HG02884 (cell line): ENCODE results near the gene PPT2.
"Not testable (repeated sequence)": the region's sequence is repeated elsewhere in the genome, so short reads cannot be mapped to it uniquely, and the experiment has no call there.

Experiments
- ATAC-seq: cut with Tn5 transposase; IDR thresholded peaks from one replicate; pipeline ENCODE4 v1.9.1; 2021; ENCODE audit warnings: mild to moderate bottlenecking, moderate library complexity; ENCODE audit not compliant: unreplicated experiment

PPT2 gene

GRCh38 chr6:32175711-32176475 is 22.0 kb downstream of the PPT2 start, which contains the start of gene AGPAT1:
TSS of gene AGPAT1 (minus strand) at chr6:32176084. CDS start at chr6:32171496, 4,588 bp downstream.
- ATAC-seq, result no peak

DNA sequence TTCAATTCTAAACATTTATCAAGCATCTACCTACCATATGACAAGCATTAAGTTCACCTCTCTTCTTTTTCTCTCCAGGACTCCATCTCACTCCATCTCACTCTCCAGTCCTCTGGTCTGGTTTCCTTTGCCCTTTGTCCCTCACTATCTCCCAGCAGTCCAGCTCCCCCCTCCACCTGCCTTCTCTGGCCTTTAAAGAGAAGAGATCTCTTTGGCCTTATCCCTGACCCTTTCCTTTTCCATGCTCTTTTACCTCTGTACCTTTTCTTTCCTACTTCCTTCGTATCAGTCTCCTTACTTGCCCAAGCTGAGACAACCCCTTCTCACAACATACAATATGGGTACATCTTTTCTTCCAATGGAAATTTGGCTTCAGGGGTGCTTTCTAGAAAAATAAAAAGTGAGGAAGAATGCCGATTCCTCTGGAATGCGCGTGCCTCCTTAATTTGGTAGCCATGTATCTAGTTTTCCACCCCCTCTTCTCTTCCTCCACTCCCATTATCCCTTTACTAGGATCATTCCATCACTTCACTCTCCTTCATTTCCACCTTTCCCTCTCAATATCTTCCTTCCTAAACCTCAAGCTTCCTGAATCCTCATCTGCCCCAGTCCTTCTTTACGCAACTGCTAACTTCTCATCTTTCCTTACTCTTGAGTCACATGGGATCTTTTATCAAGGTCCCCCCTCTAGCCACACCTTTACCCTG is 22.7 kb downstream of the PPT2 start:
- ATAC-seq, result no peak

DNA sequence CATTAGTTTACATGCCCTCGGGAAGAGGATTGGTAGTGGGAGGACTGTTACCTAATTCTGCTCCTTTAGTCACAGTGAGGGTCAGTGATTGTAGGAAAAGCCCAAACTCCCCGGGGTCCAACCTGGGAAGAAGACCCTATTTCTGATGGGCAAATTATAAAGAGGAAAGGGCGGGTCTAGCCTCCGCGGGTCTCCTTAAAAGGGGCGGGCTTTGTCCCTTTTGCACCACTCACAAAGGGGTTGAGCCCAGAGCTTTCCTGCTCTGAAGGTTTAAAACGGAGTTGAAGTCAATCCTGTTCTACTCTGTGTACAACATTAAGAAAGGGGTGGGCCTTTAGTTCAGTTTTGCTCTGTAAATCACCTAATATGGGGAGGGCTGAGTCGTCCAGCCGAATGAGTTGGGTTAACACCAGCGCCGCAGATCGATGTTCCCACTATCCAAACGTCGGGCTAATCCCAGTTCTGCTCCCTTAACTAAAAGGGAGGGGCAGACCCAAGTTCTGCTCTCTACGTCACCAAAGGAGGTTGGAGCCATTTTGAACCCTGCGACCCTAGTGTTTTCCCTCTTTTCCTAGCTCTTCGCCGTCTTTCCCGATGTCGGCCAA is 23.3 kb downstream of the PPT2 start:
- ATAC-seq, result no peak

GRCh38 chr6:32177788-32178546 is 24.0 kb downstream of the PPT2 start, which contains the start of gene RNF5:
TSS of gene RNF5 (plus strand) at chr6:32178405. CDS start at chr6:32178512, 107 bp downstream.
- ATAC-seq, result peak; percentile 72

DNA sequence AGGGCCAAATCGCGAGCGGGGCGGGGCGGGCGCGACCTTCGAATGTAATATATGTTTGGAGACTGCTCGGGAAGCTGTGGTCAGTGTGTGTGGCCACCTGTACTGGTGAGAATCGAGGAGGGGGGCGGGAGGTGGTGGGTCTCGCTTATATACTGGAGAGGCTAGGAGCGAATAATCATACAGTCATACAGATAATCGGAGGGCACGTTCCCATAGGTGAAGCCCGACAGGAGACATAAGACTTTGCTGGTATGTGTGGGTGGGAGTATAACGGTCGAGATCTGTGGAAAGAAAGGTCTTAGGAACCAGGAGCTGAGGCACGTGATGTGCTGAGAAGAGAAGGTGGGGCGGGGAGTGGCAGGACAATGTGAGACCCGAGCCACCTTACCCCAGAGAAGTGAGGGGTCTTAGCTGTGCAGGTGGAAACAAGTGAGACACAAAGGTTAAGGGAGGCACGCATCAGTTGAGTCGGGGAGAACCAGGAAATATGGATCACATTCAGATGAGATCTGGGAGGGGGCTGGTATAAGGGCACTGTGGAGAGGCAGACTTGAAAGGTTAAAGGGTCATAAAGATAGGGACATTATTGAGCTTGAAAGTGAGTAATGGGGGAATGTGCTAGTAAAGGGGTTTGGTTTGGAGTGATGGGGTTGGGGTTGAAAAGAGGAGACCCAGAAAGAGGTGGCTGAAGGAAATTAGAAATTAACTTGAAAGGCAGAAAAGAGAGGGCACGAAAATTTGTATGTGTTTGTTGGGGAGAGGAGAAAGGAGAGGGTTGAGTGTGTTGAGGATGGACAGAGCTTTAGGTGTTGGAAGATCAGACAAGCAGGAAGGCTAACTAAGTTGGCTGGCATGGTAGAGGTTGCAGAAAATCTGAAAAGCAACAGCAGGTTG is 24.9 kb downstream of the PPT2 start:
- ATAC-seq, result no peak

- no peak for ATAC-seq
Measured at GRCh38 chr6:32179766-32180405, 25.9 kb downstream of the PPT2 start.

GRCh38 chr6:32181148-32181702 is 27.3 kb downstream of the PPT2 start:
- no peak for ATAC-seq

DNA sequence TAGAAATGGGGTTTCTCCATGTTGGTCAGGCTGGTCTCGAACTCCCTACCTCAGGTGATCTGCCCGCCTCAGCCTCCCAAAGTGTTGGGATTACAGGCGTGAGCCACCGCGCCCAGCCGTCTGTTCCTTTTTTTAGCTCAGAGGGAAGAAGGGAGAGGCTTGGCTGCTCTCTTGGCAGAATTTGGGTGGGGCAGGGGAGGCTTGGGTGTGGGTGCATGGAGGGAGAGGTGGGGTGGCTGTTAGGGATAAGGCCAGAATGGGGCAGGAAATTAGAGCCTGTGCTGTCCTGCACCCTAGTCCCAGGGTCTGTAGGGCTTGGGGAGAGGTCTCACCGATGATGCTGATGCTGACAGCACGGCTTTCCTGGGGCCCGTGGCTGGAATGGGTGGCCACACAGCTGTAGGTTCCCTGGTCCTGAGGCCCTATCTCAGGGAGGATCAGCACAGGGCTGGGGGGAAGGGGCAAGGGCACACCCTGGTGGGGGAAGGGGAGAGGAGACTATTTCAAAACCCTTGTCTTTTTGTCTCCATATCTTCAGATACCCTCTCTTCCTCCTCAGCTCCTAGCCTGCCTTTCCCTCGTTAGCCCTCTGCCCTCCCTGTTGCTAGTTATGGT is 28.1 kb downstream of the PPT2 start:
- no peak for ATAC-seq

DNA sequence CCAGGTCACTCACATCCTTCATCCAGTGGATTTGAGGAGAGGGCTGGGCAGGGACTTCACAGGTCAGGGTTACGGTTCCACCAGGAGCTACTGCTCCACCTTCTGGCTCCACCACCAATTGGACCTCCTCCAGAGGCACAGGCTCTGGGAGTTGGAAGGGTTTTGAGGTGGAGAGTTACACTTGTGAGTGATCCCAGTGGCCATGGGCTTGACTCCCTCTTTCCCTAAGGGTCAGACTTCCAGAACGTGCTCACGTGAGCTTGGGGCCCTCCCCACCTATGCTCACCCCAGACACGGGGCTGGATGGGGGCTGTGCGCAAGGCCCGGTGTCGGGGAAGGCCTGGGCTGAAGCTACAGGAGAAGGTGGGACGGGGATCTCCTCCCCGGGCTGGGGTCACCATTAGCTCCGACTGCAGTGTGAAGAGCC is 28.6 kb downstream of the PPT2 start:
- no peak for ATAC-seq

- no peak for ATAC-seq
Measured at GRCh38 chr6:32183030-32183429, 29.1 kb downstream of the PPT2 start.

DNA sequence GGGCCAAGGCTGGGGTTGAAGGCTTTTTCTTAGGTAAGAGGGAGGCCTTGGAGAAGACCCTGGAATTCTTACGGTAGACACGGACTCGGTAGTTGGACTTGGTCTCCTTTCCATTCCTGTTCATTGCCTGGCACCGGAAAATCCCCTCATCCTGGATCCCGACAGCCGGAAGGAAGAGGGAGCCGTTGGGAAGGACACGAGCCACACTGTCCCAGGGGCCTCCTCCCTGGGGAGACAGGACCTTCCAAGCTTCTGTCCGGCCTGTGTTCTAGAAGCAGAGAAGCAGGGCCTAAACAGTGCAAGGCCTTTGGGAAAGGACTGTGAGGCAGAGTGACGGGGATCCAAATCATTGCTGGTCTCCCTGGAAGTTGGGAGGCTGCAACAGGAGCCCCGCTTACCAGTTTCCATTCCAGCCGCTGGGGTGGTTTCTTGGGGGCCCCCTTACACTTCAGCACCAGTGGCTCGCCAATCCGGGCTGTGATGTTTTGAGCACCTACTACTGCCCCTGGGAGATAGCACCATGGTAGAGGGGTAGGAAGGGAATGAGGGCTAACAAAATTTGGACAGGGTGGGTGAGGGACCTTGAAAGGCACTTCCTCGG is 29.6 kb downstream of the PPT2 start:
- ATAC-seq, result no peak

DNA sequence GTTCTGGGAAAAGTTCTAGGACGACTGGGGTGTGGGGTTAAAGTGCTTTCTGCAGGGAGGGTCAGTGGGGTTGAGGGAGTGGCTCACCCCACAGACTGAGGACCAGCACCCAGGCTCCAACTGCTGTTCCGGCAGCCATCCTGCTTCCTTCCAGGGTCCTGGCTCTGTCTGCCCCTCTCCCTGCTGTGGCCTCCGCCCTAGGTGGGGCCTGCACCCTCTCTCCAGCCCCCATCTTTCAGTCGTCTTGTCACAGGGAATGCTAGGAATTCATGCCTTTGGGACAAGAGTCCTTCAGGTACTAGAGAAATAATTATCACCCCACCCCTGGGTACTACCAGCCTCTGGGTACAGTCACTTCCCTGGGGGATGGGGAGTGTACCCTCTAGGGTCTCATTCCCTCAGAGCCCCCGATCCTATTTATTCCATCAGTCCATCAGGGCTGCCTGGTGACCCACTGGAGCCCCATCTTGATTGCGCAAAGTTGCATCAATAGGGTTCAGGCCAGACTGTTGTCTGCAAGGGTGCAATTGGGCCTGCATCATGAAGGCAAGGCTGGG is 30.2 kb downstream of the PPT2 start, which contains the start of gene AGER:
AGER (minus strand) TSS at position 170 of the 557 bp plus-strand sequence; CDS start at position 139, 31 bp downstream.
- ATAC-seq, result no peak

DNA sequence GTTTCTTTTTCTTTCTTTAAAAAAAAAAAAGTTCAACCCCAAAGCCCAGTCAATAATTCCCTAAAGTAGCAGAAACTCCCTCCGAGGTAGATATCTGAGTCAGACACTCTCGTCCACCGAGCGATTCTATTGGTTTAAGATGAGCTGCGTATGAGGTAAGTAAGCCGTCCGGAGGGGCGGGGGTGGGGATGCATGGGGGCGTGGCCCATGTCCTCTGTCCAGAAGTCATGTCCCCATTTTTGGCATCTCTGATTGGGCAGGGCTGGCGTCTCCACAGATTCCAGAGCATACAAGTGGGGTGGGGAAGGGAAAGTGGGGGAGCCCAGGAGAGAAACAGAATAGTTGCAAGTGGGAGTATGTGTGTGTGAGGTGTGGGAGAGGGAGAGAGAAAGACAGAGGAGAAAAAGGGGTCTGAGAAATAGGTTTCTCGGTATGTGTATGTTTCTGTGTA is 31.8 kb downstream of the PPT2 start:
- not testable (repeated sequence) for ATAC-seq

DNA sequence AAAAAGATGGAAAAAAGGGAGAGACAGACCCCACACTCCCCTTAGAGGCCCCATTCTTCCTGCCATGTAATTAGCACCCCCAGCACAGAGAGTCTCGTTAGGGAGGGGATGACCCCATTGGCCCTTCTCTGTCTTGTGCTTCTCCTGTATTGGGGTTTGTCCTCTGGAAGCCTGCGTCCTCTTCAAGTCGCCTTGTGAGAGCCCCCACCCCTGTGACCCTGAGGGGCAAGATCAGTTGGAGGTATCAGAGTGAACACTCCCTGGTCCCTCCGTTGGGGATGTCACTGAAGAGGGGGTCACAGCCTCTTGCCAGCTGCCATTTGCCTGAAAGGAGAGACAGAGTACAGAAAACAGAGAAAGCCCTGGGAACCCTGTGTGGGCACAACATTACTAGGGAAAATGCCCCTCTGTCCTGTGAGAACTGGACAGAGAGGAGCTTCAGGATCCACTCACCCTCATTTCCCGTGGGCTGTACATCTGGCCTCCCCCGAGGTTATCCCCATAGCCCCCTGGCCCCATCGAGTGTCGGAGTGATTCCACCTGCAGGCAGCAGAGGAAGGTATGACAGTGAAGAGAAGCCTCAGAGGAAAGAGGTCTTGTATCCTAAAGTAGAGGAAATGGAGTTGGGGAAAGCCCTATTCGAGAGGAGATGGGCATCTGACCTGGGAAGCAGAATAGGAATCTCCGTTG is 32.4 kb downstream of the PPT2 start:
- not testable (repeated sequence) for ATAC-seq

DNA sequence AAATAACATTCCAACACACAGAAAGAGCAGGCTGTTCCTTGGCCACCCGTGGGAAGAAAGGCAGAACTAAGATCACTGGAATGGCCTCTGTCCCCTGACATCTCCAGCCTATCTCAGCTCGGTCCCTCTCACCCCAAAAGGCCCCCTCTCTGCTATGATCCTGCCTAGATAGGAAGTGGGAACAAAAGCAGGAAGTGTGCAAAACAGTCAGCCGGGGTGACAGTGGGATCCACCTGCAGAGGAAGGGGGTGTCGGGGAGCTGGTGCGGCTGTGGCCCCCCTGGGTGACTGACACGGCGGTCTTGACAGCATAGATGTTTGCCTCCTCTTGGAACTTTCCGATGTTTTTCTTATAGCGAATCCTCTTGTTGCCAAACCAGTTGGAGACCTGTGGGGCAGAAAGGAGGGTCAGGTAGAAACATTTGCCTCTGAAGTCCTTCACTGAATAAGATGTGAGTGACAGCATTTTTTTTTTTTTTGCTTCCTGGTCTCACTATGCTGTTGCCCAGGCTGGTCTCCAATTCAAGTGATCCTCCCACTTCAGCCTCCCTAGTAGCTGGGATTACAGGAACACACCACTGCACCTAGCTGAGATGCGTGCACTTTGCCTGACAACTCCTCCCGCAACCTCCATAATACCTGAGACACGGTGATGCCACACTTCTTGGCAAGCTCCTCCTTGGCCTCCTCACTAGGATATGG is 33.2 kb downstream of the PPT2 start:
- no peak for ATAC-seq

DNA sequence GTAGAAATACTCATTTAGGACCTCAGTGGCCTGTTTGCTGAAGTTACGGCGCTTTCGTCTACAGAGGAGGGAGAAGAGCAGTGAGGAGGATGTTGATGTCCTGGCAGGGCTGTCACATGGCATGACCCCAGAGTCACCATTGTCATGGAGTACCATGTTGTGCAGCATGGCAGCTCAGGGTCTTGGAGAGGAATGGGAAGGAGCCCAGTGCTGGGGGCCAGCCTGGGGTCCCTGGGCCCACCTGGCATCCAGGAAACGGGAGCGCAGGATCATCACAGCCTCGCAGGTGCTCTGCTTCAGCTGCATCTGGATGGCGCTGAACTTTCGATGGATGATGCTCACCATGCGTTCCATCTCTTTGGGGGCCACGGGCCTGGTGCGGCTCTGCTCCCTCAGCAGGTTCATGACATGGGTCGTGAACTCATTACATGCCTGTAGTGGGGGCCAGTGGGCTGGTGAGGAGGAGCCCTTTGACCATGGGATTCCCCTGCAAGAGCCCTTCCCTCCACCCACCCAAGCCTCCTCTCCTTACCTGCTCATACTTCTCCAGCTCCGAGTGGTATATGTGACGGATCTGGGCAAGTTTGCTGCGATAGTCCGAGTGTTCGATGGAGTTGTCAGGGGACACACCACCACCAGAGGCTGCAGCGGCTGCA is 33.9 kb downstream of the PPT2 start:
- not testable (repeated sequence) for ATAC-seq
